ENCODE data around the gene TMEM50A. TPM values are rescaled to one million over a fixed set of nuclear protein-coding genes. Genes with fewer than 3 reads are reported as not detected.
A peak's percentile ranks its signal among the peaks of the same experiment; 100 is the strongest.

The TMEM50A gene
- total and polyA plus RNA-seq, 4 donors, result 110 to 140 (median 115) TPM

- Histone ChIP-seq H3K36me3 (ENCODE audit: control insufficient read depth in 1 of 2, insufficient read depth in 2 of 2, low read length in 1 of 2) (no peaks in the 10 kb centered on the region), H3K4me3 (ENCODE audit: low read length in 2 of 2) (no peak overlapping the region), H3K27me3 (ENCODE audit: control insufficient read depth in 1 of 2, insufficient read depth in 2 of 2, low read length in 1 of 2) (no peaks in the 10 kb centered on the region), H3K9me3 (ENCODE audit: control insufficient read depth, low read length) (no peaks in the 10 kb centered on the region), H3K4me1 (ENCODE audit: control insufficient read depth in 1 of 2, insufficient read depth in 2 of 2, low read length in 2 of 2) (peaks cover 0 to 2% of the 10 kb centered on the region in 2 donors), H3K27ac (ENCODE audit: low read depth in 1 of 2, low read length in 2 of 2) (no peak overlapping the region)
- intact Hi-C loops (cut with DNase I), result no loop called here
- no peak for DNase-seq
- WGBS, 2 donors, result 86 to 92% methylated on average over 1 of the region's 1 CpG
- no peak for ATAC-seq (ENCODE audit: low FRiP score)
These were observed 4.7 kb downstream of the TMEM50A start for GRCh38 chr1:25342846-25343245.

GRCh38 chr1:25343872-25344271 lies 5.7 kb downstream of the TMEM50A start:
- intact Hi-C loops (cut with DNase I), result no loop called here
- ATAC-seq (ENCODE audit: low FRiP score) (no peak), DNase-seq (peak; percentile 54 to 64)
- Histone ChIP-seq H3K27ac (ENCODE audit: low read depth in 1 of 2, low read length in 2 of 2) (no peak overlapping the region), H3K36me3 (ENCODE audit: control insufficient read depth in 1 of 2, insufficient read depth in 2 of 2, low read length in 1 of 2) (peaks cover 0 to 1% of the 10 kb centered on the region in 2 donors), H3K9me3 (ENCODE audit: control insufficient read depth, low read length) (no peaks in the 10 kb centered on the region), H3K27me3 (ENCODE audit: control insufficient read depth in 1 of 2, insufficient read depth in 2 of 2, low read length in 1 of 2) (no peaks in the 10 kb centered on the region), H3K4me1 (ENCODE audit: control insufficient read depth in 1 of 2, insufficient read depth in 2 of 2, low read length in 2 of 2) (peaks cover 0 to 2% of the 10 kb centered on the region in 2 donors), H3K4me3 (ENCODE audit: low read length in 2 of 2) (no peak overlapping the region)
- 21 to 22% methylated on average over 4 of the region's 4 CpGs for WGBS, 2 donors

- DNase-seq (no peak), ATAC-seq (ENCODE audit: low FRiP score) (no peak)
- Histone ChIP-seq H3K36me3 (ENCODE audit: control insufficient read depth in 1 of 2, insufficient read depth in 2 of 2, low read length in 1 of 2) (peaks cover 0 to 2% of the 10 kb centered on the region in 2 donors), H3K27me3 (ENCODE audit: control insufficient read depth in 1 of 2, insufficient read depth in 2 of 2, low read length in 1 of 2) (no peaks in the 10 kb centered on the region), H3K4me3 (ENCODE audit: low read length in 2 of 2) (no peak overlapping the region), H3K9me3 (ENCODE audit: control insufficient read depth, low read length) (no peaks in the 10 kb centered on the region), H3K27ac (ENCODE audit: low read depth in 1 of 2, low read length in 2 of 2) (no peak overlapping the region), H3K4me1 (ENCODE audit: control insufficient read depth in 1 of 2, insufficient read depth in 2 of 2, low read length in 2 of 2) (no peaks in the 10 kb centered on the region)
- intact Hi-C loops (cut with DNase I), result no loop called here
- WGBS, 2 donors, result 74 to 79% methylated on average over 2 of the region's 2 CpGs
These were observed 9.4 kb downstream of the TMEM50A start for GRCh38 chr1:25347556-25347955.

DNA sequence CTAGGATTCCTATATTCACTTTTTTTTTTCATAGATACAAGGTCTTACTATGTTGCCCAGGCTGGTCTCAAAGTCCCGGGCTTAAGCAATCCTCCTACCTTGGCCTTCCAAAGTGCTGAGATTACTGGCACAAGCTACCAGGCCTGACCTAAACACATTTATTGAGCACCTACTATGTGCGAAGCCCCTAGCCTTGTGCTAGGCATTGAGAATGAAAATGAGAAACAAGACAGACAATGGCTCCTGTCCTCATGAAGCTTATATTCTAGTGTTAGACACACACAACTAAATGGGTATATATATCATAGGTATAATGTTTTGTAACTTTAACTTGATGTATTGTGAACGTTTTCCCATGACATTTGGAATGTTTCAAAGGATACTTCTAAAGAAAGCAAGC lies 11.5 kb downstream of the TMEM50A start:
- 93% methylated on average over 3 of the region's 3 CpGs for WGBS, 2 donors
- Histone ChIP-seq H3K4me3 (ENCODE audit: low read length in 2 of 2) (no peak overlapping the region), H3K9me3 (ENCODE audit: control insufficient read depth, low read length) (no peaks in the 10 kb centered on the region), H3K27me3 (ENCODE audit: control insufficient read depth in 1 of 2, insufficient read depth in 2 of 2, low read length in 1 of 2) (no peaks in the 10 kb centered on the region), H3K4me1 (ENCODE audit: control insufficient read depth in 1 of 2, insufficient read depth in 2 of 2, low read length in 2 of 2) (no peaks in the 10 kb centered on the region), H3K36me3 (ENCODE audit: control insufficient read depth in 1 of 2, insufficient read depth in 2 of 2, low read length in 1 of 2) (peaks cover 0 to 4% of the 10 kb centered on the region in 2 donors), H3K27ac (ENCODE audit: low read depth in 1 of 2, low read length in 2 of 2) (no peak overlapping the region)
- no peak for ATAC-seq (ENCODE audit: low FRiP score)
- intact Hi-C loops (cut with DNase I), result no loop called here
- no peak for DNase-seq

- WGBS, 2 donors, result 84 to 85% methylated on average over 6 of the region's 6 CpGs
- intact Hi-C loops (cut with DNase I), result no loop called here
- H3K9me3 ChIP-seq (ENCODE audit: control insufficient read depth, low read length), result no peaks in the 10 kb centered on the region
- ATAC-seq (ENCODE audit: low FRiP score) (no peak), DNase-seq (no peak)
- no peak overlapping the region for H3K27ac ChIP-seq (ENCODE audit: low read depth in 1 of 2, low read length in 2 of 2)
- no peaks in the 10 kb centered on the region for H3K4me1 ChIP-seq (ENCODE audit: control insufficient read depth in 1 of 2, insufficient read depth in 2 of 2, low read length in 2 of 2)
- H3K27me3 ChIP-seq (ENCODE audit: control insufficient read depth in 1 of 2, insufficient read depth in 2 of 2, low read length in 1 of 2), result no peaks in the 10 kb centered on the region
- H3K36me3 ChIP-seq (ENCODE audit: control insufficient read depth in 1 of 2, insufficient read depth in 2 of 2, low read length in 1 of 2), result peaks cover 5 to 7% of the 10 kb centered on the region in 2 donors
- no peak overlapping the region for H3K4me3 ChIP-seq (ENCODE audit: low read length in 2 of 2)
These were observed 17.8 kb downstream of the TMEM50A start for GRCh38 chr1:25355841-25356395.

- Histone ChIP-seq H3K4me1 (ENCODE audit: control insufficient read depth in 1 of 2, insufficient read depth in 2 of 2, low read length in 2 of 2) (no peaks in the 10 kb centered on the region), H3K36me3 (ENCODE audit: control insufficient read depth in 1 of 2, insufficient read depth in 2 of 2, low read length in 1 of 2) (peaks cover 5 to 7% of the 10 kb centered on the region in 2 donors), H3K9me3 (ENCODE audit: control insufficient read depth, low read length) (no peaks in the 10 kb centered on the region), H3K27ac (ENCODE audit: low read depth in 1 of 2, low read length in 2 of 2) (no peak overlapping the region), H3K27me3 (ENCODE audit: control insufficient read depth in 1 of 2, insufficient read depth in 2 of 2, low read length in 1 of 2) (no peaks in the 10 kb centered on the region), H3K4me3 (ENCODE audit: low read length in 2 of 2) (no peak overlapping the region)
- ATAC-seq (ENCODE audit: low FRiP score), result no peak
- intact Hi-C loops (cut with DNase I), result no loop called here
- DNase-seq, result no peak
These were observed 18.3 kb downstream of the TMEM50A start for GRCh38 chr1:25356441-25356840.

DNA sequence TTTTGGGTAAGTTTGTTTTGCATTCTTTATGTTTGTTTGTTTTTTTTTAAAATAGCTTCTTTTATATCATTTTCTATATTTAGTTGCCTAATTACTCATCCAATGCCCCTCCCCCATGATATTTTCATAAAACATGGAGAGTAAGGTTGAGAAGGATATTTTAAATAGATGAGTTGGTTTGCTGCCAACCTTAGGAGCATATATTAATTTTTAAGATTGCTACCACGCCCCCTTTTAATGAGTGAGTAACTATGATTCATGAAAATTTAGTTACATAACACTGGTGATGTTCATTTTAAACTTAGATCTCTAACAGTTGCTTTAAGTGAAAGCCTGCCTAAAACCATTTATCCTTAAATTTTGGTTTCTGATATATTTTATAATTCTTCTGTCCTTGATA lies 18.7 kb downstream of the TMEM50A start:
- intact Hi-C loops (cut with DNase I), result no loop called here
- ATAC-seq (ENCODE audit: low FRiP score) (no peak), DNase-seq (no peak)
- peaks cover 6 to 7% of the 10 kb centered on the region in 2 donors for H3K36me3 ChIP-seq (ENCODE audit: control insufficient read depth in 1 of 2, insufficient read depth in 2 of 2, low read length in 1 of 2)
- no peak overlapping the region for H3K4me3 ChIP-seq (ENCODE audit: low read length in 2 of 2)
- 84 to 89% methylated on average over 1 of the region's 1 CpG for WGBS, 2 donors
- no peaks in the 10 kb centered on the region for H3K9me3 ChIP-seq (ENCODE audit: control insufficient read depth, low read length)
- H3K27ac ChIP-seq (ENCODE audit: low read depth in 1 of 2, low read length in 2 of 2), result no peak overlapping the region
- H3K4me1 ChIP-seq (ENCODE audit: control insufficient read depth in 1 of 2, insufficient read depth in 2 of 2, low read length in 2 of 2), result no peaks in the 10 kb centered on the region
- H3K27me3 ChIP-seq (ENCODE audit: control insufficient read depth in 1 of 2, insufficient read depth in 2 of 2, low read length in 1 of 2), result no peaks in the 10 kb centered on the region

- WGBS, 2 donors, result 90% methylated on average over 7 of the region's 7 CpGs
- H3K27ac ChIP-seq (ENCODE audit: low read depth in 1 of 2, low read length in 2 of 2), result no peak overlapping the region
- H3K36me3 ChIP-seq (ENCODE audit: control insufficient read depth in 1 of 2, insufficient read depth in 2 of 2, low read length in 1 of 2), result peaks cover 5 to 7% of the 10 kb centered on the region in 2 donors
These were observed 22.8 kb downstream of the TMEM50A start for GRCh38 chr1:25360596-25361581.

DNA sequence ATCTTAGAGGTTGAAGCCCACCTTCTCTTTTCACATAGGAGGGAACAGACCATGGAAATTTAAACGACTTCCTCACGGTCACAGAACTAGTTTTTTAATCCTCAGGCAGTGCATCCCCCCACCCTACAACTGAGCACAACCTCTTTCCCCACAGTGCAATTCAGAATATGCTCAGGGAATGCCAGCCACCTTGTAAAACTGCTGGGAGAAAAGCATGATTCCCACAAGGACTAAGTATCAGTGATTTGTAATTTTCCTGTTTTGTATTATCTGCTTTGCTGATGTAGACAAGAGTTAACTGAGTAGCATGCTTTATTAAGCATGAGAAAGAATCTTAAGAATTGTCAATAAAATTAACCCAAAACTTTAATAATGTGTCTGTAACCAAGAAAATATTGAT lies 23.8 kb downstream of the TMEM50A start:
- ATAC-seq (ENCODE audit: low FRiP score), result no peak
- intact Hi-C loops (cut with DNase I), result no loop called here
- WGBS, 2 donors, result 66 to 72% methylated on average over 2 of the region's 2 CpGs
- Histone ChIP-seq H3K4me3 (ENCODE audit: low read length in 2 of 2) (no peak overlapping the region), H3K27ac (ENCODE audit: low read depth in 1 of 2, low read length in 2 of 2) (no peak overlapping the region), H3K9me3 (ENCODE audit: control insufficient read depth, low read length) (no peaks in the 10 kb centered on the region), H3K4me1 (ENCODE audit: control insufficient read depth in 1 of 2, insufficient read depth in 2 of 2, low read length in 2 of 2) (no peaks in the 10 kb centered on the region), H3K36me3 (ENCODE audit: control insufficient read depth in 1 of 2, insufficient read depth in 2 of 2, low read length in 1 of 2) (peaks cover 5 to 7% of the 10 kb centered on the region in 2 donors), H3K27me3 (ENCODE audit: control insufficient read depth in 1 of 2, insufficient read depth in 2 of 2, low read length in 1 of 2) (no peaks in the 10 kb centered on the region)
- DNase-seq, result no peak

More at GRCh38 chr1:25360596-25361581, 22.8 kb downstream of the TMEM50A start:
- intact Hi-C loops (cut with DNase I), result no loop called here
- no peaks in the 10 kb centered on the region for H3K9me3 ChIP-seq (ENCODE audit: control insufficient read depth, low read length)
- no peak overlapping the region for H3K4me3 ChIP-seq (ENCODE audit: low read length in 2 of 2)
- H3K4me1 ChIP-seq (ENCODE audit: control insufficient read depth in 1 of 2, insufficient read depth in 2 of 2, low read length in 2 of 2), result no peaks in the 10 kb centered on the region
- no peaks in the 10 kb centered on the region for H3K27me3 ChIP-seq (ENCODE audit: control insufficient read depth in 1 of 2, insufficient read depth in 2 of 2, low read length in 1 of 2)
- ATAC-seq (ENCODE audit: low FRiP score) (no peak), DNase-seq (no peak)
